VCaP (cell line): ENCODE data around the gene RNF217.

Experiments used
- H3K27ac ChIP-seq: fragments of 450-650 bp; 2 replicates; pipeline ENCODE4 v1.5.1; 2017
- TF ChIP-seq, protein P1 (sequence below): fragments of 450-650 bp; conservative IDR thresholded peaks from 2 replicates; pipeline ENCODE4 v1.5.1; 2017; ENCODE audit warnings: mild to moderate bottlenecking, moderate library complexity

RNF217 gene

DNA sequence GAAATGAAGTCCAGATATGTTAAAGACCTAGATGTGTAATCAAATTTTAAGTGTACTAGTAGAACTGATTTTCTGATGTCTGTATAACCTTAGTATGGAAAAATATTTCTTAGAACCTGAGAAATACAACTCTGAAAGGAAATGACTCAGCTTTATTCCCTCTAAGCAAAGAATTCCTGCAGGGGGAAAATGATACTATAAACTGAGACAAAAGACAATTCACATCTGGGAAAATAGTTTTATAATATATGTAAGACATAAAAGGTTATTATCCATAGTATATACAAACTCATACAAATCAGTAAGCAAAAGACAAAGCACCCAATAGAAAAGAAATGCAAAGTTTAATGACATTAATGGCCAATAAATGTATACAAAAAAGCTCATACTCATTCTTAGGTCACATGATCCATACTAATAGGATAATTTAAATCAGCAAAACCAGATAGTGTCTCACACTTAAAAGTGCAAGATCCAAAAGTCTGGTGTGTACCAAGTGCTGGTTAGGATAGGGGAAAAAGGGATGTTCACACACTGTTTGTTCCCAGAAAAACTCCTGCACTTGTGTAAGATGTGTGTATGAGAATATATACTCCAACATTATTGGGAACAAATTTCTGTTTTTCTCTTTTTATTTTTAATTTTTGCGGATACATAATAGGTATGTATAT is 22.6 kb downstream of the RNF217 start:
- H3K27ac ChIP-seq = no peak overlapping the region
- TF ChIP-seq, protein P1, sequence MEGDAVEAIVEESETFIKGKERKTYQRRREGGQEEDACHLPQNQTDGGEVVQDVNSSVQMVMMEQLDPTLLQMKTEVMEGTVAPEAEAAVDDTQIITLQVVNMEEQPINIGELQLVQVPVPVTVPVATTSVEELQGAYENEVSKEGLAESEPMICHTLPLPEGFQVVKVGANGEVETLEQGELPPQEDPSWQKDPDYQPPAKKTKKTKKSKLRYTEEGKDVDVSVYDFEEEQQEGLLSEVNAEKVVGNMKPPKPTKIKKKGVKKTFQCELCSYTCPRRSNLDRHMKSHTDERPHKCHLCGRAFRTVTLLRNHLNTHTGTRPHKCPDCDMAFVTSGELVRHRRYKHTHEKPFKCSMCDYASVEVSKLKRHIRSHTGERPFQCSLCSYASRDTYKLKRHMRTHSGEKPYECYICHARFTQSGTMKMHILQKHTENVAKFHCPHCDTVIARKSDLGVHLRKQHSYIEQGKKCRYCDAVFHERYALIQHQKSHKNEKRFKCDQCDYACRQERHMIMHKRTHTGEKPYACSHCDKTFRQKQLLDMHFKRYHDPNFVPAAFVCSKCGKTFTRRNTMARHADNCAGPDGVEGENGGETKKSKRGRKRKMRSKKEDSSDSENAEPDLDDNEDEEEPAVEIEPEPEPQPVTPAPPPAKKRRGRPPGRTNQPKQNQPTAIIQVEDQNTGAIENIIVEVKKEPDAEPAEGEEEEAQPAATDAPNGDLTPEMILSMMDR = no peak

DNA sequence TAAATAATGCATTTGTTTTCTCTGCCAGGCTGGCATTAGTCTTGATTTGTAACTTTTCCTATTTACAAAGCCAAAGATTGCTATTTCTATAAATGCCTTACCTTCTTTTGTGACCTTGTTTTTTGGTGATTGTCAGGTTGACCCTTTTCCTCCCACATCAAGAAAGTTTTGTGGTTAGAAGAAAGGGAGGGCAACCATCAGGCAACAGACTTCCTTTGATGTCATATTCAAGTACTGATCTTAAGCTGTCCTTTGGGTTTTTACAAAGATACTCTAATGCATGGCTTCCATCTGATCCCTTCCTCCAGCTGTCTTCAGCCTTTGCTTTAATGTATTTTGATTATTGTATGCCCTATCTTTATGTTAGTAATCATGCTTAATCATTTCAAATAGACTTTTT is 23.9 kb downstream of the RNF217 start:
- TF ChIP-seq, protein P1 = no peak

DNA sequence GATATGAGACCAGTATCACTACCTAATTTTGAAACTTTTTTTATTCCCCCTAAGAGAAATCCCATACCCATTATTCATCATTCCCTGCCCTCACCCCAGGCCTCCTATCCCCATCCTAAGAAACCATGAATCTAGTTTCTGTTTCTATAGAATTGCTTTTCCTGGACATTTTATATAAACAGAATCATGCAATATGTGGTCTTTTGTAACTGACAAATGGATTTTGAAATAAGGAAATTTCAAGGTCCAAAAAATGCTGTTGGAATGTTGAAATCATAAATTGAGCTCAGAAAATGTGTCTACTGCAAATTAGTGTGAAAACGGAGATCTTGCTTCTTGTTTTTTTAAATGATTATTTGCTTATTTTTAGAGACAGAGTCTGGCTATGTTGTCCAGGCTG is 25.1 kb downstream of the RNF217 start:
- no peak overlapping the region for H3K27ac ChIP-seq
- TF ChIP-seq, protein P1 = no peak

More for the DNA sequence above, 23.9 kb downstream of the RNF217 start:
- H3K27ac ChIP-seq = no peak overlapping the region

DNA sequence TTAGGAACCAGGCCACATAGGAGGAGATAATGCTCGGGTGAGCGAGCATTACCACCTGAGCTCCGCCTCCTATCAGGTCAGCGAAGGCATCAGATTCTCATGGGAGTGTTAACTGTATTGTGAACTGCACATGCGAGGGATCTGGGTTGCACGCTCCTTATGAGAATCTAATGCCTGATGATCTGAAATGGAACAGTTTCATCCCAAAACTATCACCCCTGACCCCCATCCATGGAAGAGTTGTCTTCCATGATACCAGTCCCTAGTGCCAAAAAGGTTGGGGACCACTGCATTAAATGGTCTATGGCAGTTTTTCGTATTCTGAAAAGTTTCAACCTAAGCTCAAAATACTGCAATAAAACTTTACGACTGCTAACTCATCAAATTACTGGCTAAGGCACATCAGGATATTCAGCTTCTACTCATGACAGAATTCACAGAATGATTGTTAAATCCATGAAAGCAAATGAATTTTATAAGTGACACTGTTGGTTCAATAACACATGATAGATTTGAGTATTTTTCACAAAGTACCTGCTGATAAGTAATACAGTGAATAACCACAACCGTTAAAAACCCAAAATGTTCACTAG is 25.9 kb downstream of the RNF217 start:
- TF ChIP-seq, protein P1 = no peak
- no peak overlapping the region for H3K27ac ChIP-seq

DNA sequence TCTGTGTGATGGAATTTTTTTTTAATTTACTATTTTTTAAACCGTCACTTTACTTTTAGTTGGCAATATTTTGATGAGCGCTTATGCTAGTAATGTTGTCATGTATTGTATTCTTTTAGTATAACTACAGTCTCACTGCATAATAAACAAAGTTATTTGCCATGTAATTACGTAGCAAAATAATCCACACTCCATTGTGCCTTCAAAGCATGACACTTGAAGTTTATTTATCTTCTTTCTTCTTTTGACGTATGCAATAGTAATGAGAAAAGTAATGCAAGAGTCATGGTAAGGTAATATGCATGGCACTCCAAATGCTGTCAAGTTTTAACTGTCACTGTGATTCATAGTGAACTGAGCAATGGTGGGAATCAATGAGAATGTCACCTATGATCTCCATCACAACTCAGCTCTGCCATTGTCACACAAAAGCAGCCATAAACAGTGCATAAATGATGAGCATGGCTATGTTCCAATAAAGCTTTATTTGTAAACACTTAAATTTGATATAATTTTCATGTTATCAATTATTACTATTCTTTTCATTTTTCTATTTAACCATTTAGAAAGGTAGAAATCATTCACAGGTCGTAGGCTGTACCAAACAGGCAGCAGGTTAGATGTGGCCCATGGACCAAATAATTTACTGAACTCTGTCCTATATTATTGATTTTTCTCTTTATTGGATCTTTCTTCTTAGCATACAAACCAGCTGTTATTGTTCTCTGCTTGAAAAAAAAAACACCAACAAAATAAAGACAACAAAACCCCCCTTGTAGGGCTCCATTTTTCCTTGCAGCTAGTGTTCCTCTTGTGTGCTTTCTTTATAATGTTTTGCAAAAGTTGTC is 27.1 kb downstream of the RNF217 start:
- H3K27ac ChIP-seq = no peak overlapping the region
- TF ChIP-seq, protein P1 = no peak

DNA sequence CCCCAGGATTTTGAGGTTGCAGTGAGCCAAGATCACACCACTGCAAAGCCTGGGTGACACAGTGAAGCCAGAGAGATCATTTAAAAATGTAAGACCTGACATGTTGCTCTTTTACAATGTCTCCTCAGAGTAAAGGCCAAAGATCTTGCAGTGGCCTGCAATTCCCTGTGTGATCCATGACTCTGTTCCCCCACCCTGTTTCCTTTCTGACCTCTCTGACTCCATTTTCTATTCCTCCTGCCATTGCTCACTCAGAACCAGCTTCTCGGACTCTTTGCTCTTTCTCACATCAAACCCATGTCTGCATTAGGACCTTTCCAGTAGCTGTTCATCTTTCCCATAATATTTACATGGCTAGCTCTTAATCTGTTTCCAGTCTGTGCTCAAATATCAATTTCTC is 28.8 kb downstream of the RNF217 start:
- TF ChIP-seq, protein P1 = no peak
- no peak overlapping the region for H3K27ac ChIP-seq

DNA sequence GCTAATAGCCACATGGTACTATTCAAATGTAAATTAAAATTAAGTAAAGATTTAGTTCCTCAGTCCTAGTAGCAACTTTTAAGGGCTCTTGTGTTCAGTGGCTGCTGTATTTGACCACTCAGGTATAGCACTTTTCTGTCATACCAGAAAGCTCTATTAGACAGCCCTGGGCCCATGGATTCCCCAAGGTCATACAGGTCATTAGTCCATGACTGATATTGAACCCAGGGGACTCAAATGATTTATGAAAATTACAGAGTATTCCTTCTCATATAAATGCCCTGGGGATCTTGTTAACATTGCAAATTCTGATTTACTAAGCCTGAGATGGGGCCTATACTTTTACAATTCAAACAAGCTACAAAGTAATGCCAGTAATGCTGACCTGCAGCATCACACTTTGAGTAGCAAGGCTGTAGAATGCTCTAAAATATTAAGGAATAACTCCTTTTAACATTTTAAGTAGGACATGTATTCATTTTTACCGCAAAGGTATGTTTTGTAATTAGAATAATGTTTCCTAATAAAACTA is 29.6 kb downstream of the RNF217 start:
- H3K27ac ChIP-seq = no peak overlapping the region
- TF ChIP-seq, protein P1 = no peak
